Measurements from ENCODE around the gene RPS14. TPM values are rescaled to one million over a fixed set of nuclear protein-coding genes. Genes with fewer than 3 reads are reported as not detected.

RPS14 gene
- total and polyA plus RNA-seq, 9 donors = 2,234 to 9,295 (median 4,211) TPM

- H3K36me3 ChIP-seq = no peaks in the 10 kb centered on the region
- H3K4me3 ChIP-seq = no peak overlapping the region
- TF ChIP-seq POLR2A (IDR thresholded peaks at IDR 0.05) = no peak
- TF ChIP-seq EP300 (IDR thresholded peaks at IDR 0.05) = no peak
- TF ChIP-seq CTCF (IDR thresholded peaks at IDR 0.05) = no peak
- 79 to 84% (median 79%) methylated on average over 6 of the region's 6 CpGs for WGBS, 3 donors
- DNase-seq = no peak
- H3K27me3 ChIP-seq = no peaks in the 10 kb centered on the region
- no peaks in the 10 kb centered on the region for H3K9me3 ChIP-seq
- intact Hi-C loops (cut with DNase I) = loop anchor here in 1 of 4 donors (10.0 kb wide), 1 partner anchor 312 kb away; no protein-coding TSS in a partner anchor
- H3K27ac ChIP-seq = no peak overlapping the region
- H3K4me1 ChIP-seq (ENCODE audit: insufficient read depth) = peaks cover 3% of the 10 kb centered on the region
These were observed 2.4 kb downstream of the RPS14 start for GRCh38 chr5:150447188-150447587.

DNA sequence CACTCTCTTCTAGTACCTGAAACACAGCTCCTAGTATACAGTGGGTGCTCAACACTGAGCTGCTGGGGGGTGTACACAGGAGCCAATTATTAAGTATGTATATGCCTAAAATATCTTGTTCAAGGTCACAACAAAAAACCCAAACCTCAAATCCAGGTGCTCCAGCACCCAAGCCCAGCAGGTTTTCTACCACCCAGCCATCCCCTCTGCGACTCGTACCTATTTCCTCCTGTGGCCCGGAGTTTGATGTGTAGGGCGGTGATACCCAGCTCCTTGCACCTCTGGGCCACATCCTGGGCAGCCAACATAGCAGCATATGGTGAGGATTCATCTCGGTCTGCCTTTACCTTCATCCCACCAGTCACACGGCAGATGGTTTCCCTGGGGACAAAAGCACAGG is 3.0 kb downstream of the RPS14 start:
- H3K4me1 ChIP-seq (ENCODE audit: insufficient read depth) = peaks cover 3% of the 10 kb centered on the region
- no peaks in the 10 kb centered on the region for H3K9me3 ChIP-seq
- H3K27me3 ChIP-seq = no peaks in the 10 kb centered on the region
- WGBS, 3 donors = 83 to 90% (median 83%) methylated on average over 6 of the region's 6 CpGs
- H3K27ac ChIP-seq = no peak overlapping the region
- TF ChIP-seq EP300 (IDR thresholded peaks at IDR 0.05) (no peak), POLR2A (IDR thresholded peaks at IDR 0.05) (no peak), CTCF (IDR thresholded peaks at IDR 0.05) (no peak)
- H3K4me3 ChIP-seq = no peak overlapping the region
- no peaks in the 10 kb centered on the region for H3K36me3 ChIP-seq
- intact Hi-C loops (cut with DNase I) = loop anchor here in 1 of 4 donors (10.0 kb wide), 1 partner anchor 312 kb away; no protein-coding TSS in a partner anchor
- DNase-seq = no peak

GRCh38 chr5:150446088-150446487 is 3.5 kb downstream of the RPS14 start:
- Histone ChIP-seq H3K9me3 (no peaks in the 10 kb centered on the region), H3K27me3 (no peaks in the 10 kb centered on the region), H3K4me3 (no peak overlapping the region), H3K4me1 (ENCODE audit: insufficient read depth) (peaks cover 3% of the 10 kb centered on the region), H3K27ac (no peak overlapping the region), H3K36me3 (no peaks in the 10 kb centered on the region)
- TF ChIP-seq CTCF (IDR thresholded peaks at IDR 0.05) (no peak), POLR2A (IDR thresholded peaks at IDR 0.05) (no peak), EP300 (IDR thresholded peaks at IDR 0.05) (no peak)
- no peak for DNase-seq
- intact Hi-C loops (cut with DNase I) = loop anchor here in 1 of 4 donors (10.0 kb wide), 1 partner anchor 311 kb away; no protein-coding TSS in a partner anchor
- 64 to 80% (median 68%) methylated on average over 2 of the region's 2 CpGs for WGBS, 3 donors

- peaks cover 3% of the 10 kb centered on the region for H3K4me1 ChIP-seq (ENCODE audit: insufficient read depth)
- no peak for DNase-seq
- intact Hi-C loops (cut with DNase I) = loop anchor here in 1 of 4 donors (10.0 kb wide), 1 partner anchor 310 kb away; no protein-coding TSS in a partner anchor
- H3K4me3 ChIP-seq = no peak overlapping the region
- whole genome bisulfite sequencing, 3 donors = 72 to 78% (median 77%) methylated on average over 9 of the region's 9 CpGs
- H3K27ac ChIP-seq = no peak overlapping the region
- no peaks in the 10 kb centered on the region for H3K27me3 ChIP-seq
- no peaks in the 10 kb centered on the region for H3K9me3 ChIP-seq
- TF ChIP-seq POLR2A (IDR thresholded peaks at IDR 0.05) (no peak), CTCF (IDR thresholded peaks at IDR 0.05) (no peak), EP300 (IDR thresholded peaks at IDR 0.05) (no peak)
- H3K36me3 ChIP-seq = no peaks in the 10 kb centered on the region
These were observed 4.8 kb downstream of the RPS14 start for GRCh38 chr5:150444770-150445169.
